Activated CD4-positive, alpha-beta memory T cell treated with anti-CD3 and anti-CD28 coated beads for 36 hours (primary cell): ENCODE data around the gene ATP2B2. TPM values are rescaled to one million over a fixed set of nuclear protein-coding genes. Genes with fewer than 3 reads are reported as not detected.
"Not testable (repeated sequence)": the region's sequence is repeated elsewhere in the genome, so short reads cannot be mapped to it uniquely, and the experiment has no call there.

Source experiments
- CTCF ChIA-PET: fragments of 350-600 bp; sonication (Branson Sonifier 250); formaldehyde crosslinking; loops from one replicate; lab custom pipeline; 2021; ENCODE audit warnings: antibody characterized with exemption, inconsistent platforms; lab: Charles Lee
- POLR2A ChIA-PET: fragments of 350-600 bp; sonication (Branson Sonifier 250); formaldehyde crosslinking; loops from one replicate; lab custom pipeline; 2021; ENCODE audit warnings: antibody characterized with exemption; lab: Charles Lee
- DNase-seq: peaks from one replicate; pipeline ENCODE4 v3.0.0-alpha.2; 2020
- H3K27ac Mint-ChIP-seq: one replicate; pipeline ENCODE4 v1.8.0; 2021; ENCODE audit warnings: mixed read lengths
- H3K27me3 Mint-ChIP-seq: one replicate; pipeline ENCODE4 v1.8.0; 2021; ENCODE audit warnings: mixed read lengths
- H3K36me3 Mint-ChIP-seq: one replicate; pipeline ENCODE4 v1.8.0; 2021; ENCODE audit warnings: mixed read lengths
- H3K4me1 Mint-ChIP-seq: one replicate; pipeline ENCODE4 v1.8.0; 2021; ENCODE audit warnings: low read depth, mixed read lengths
- H3K4me3 Mint-ChIP-seq: one replicate; pipeline ENCODE4 v1.8.0; 2021; ENCODE audit warnings: mild to moderate bottlenecking, mixed read lengths
- H3K9me3 Mint-ChIP-seq: one replicate; pipeline ENCODE4 v1.8.0; 2021; ENCODE audit warnings: mixed read lengths
- intact Hi-C: fragments of 100-400 bp; cut with micrococcal nuclease; formaldehyde crosslinking; loops from one replicate; pipeline ENCODE4 v1.15.1; 2023
- total RNA-seq, 2 experiments: library from RNA; stranded (reverse); gene quantifications; one replicate each; pipeline ENCODE4 v1.2.3, GENCODE V29; 2021

Gene ATP2B2
- total RNA-seq, 2 experiments from 2014 or later = 0.05 TPM; not detected in 1

DNA sequence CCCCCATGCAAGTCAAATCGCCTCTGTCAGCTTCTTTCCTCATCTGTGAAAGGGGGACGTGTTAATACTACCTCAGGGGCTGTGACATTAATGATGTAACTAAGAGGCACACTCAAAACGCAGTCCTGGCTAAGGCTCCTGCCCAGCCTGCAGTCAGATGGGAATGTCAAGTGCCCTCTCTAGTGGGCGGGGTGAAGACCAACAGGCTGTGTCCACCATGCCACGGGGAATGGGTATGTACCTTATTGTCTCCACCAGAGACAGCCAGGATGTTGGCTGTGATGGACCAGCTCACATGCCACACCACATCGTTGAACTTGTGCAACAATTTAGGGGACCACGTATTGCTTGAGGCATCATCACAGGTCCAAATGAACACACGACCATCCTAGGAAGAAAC, 201.6 kb downstream of the ATP2B2 start:
- ChIA-PET CTCF (interaction anchor here (0.9 to 1.0 kb wide), 2 partner anchors 9 to 17 kb away, joined by 3 read pairs; no protein-coding TSS in a partner anchor), POLR2A (no interaction called here)
- H3K36me3 Mint-ChIP-seq = peaks cover 56% of the 10 kb centered on the region
- peak overlapping the region; percentile 33 for H3K27ac Mint-ChIP-seq
- H3K9me3 Mint-ChIP-seq = no peaks in the 10 kb centered on the region
- intact Hi-C loops = no loop called here
- no peaks in the 10 kb centered on the region for H3K27me3 Mint-ChIP-seq
- H3K4me3 Mint-ChIP-seq = no peak overlapping the region
- DNase-seq = no peak
- H3K4me1 Mint-ChIP-seq = peaks cover 10% of the 10 kb centered on the region

GRCh38 chr3:10303105-10303504, 202.3 kb downstream of the ATP2B2 start:
- ChIA-PET CTCF (no interaction called here), POLR2A (no interaction called here)
- intact Hi-C loops = no loop called here
- DNase-seq = no peak
- Mint-ChIP-seq H3K4me3 (no peak overlapping the region), H3K36me3 (peaks cover 53% of the 10 kb centered on the region), H3K9me3 (no peaks in the 10 kb centered on the region), H3K27me3 (no peaks in the 10 kb centered on the region), H3K27ac (no peak overlapping the region), H3K4me1 (peaks cover 10% of the 10 kb centered on the region)

DNA sequence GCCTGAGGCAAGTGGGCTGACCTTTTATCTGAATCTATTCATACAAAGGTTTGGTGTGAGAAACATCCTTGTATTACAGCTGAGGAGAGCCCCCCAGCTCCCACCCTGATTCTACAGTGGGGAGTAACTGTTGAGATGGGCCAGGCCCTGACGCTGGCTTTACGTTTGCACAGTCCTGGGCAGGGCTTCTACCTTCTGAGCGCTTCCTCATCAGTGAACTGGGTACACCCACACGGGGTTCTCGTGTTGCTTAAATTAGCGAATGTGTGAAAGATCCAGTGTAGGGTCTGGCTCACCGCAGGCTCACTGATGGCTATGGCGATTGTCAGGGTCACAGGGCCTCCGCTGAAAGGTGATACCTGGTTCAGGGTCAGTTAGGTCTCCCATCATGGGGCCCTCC, 205.3 kb downstream of the ATP2B2 start:
- H3K27me3 Mint-ChIP-seq = no peaks in the 10 kb centered on the region
- H3K36me3 Mint-ChIP-seq = peaks cover 53% of the 10 kb centered on the region
- H3K27ac Mint-ChIP-seq = peak overlapping the region; percentile 77
- intact Hi-C loops = no loop called here
- H3K9me3 Mint-ChIP-seq = no peaks in the 10 kb centered on the region
- H3K4me3 Mint-ChIP-seq = no peak overlapping the region
- DNase-seq = no peak
- ChIA-PET POLR2A (no interaction called here), CTCF (interaction anchor here (0.6 to 1.0 kb wide), 2 partner anchors 10 to 13 kb away, joined by 3 read pairs; no protein-coding TSS in a partner anchor)
- H3K4me1 Mint-ChIP-seq = peaks cover 10% of the 10 kb centered on the region

- H3K36me3 Mint-ChIP-seq = peaks cover 50% of the 10 kb centered on the region
- DNase-seq = no peak
- H3K4me1 Mint-ChIP-seq = peaks cover 10% of the 10 kb centered on the region
- no peaks in the 10 kb centered on the region for H3K27me3 Mint-ChIP-seq
- CTCF ChIA-PET = interaction anchor here (0.6 to 1.0 kb wide), 2 partner anchors 10 to 13 kb away, joined by 3 read pairs; no protein-coding TSS in a partner anchor
- no peak overlapping the region for H3K4me3 Mint-ChIP-seq
- no peaks in the 10 kb centered on the region for H3K9me3 Mint-ChIP-seq
- H3K27ac Mint-ChIP-seq = peak overlapping the region; percentile 77
- POLR2A ChIA-PET = no interaction called here
- intact Hi-C loops = no loop called here
Measured at GRCh38 chr3:10299679-10300078, 205.7 kb downstream of the ATP2B2 start.

DNA sequence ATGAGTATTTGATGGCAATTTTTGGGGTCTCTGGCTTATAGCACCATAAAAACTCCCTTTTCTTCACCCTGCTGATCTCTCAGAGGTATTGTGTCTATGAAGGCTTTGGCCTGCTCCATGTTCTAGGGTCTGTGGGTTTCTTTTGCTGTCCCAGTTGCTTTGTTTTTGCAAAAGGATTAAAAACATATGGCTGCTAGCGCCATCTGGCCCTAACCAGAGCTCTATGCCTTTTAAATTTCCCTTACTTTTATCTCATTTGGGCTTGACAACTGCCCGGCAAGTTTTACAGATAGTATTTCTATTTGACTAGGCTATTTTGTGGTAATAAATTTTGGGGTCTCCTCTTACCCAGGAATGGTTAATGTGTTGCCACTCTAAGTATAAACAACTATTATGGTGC, 206.2 kb downstream of the ATP2B2 start:
- Mint-ChIP-seq H3K4me3 (no peak overlapping the region), H3K9me3 (no peaks in the 10 kb centered on the region), H3K4me1 (peaks cover 10% of the 10 kb centered on the region), H3K27me3 (no peaks in the 10 kb centered on the region), H3K36me3 (peaks cover 48% of the 10 kb centered on the region), H3K27ac (peak overlapping the region; percentile 77)
- intact Hi-C loops = no loop called here
- POLR2A ChIA-PET = no interaction called here
- no peak for DNase-seq
- CTCF ChIA-PET = interaction anchor here (0.6 to 1.0 kb wide), 2 partner anchors 9 to 12 kb away, joined by 3 read pairs; no protein-coding TSS in a partner anchor

- DNase-seq, H3K4me3 Mint-ChIP-seq, intact Hi-C loops, H3K9me3 Mint-ChIP-seq, CTCF ChIA-PET, H3K27ac Mint-ChIP-seq, POLR2A ChIA-PET, H3K27me3 Mint-ChIP-seq: not testable (repeated sequence)
- Mint-ChIP-seq H3K36me3 (peaks cover 40% of the 10 kb centered on the region), H3K4me1 (peaks cover 10% of the 10 kb centered on the region)
Measured at GRCh38 chr3:10298064-10298463, 207.3 kb downstream of the ATP2B2 start.

DNA sequence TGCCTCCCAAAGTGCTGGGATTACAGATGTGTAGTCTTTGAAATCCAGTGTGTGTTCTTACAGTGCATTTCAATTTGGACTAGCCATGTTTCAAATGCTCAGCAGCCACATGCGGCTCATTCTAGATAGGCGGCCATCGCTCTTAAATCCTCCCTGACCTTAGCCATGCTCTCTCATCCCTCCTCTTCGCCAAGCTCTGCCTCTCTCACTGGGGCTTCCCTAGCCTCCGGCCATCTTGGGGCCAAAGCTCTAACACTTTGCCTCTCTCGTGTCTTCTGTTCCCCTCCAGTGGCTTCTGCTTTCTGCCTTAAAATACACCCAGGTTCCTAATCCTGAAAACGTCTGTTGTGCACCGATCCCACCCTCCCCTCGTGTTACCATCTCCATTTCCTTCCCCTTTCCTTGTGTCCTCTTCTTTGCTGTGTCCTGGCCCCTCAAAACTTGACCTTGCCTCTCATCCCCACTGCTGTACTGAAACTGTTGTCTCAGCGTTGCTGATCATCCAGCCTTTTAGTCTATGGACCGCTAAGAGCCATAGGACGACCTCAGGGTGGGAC, 211.3 kb downstream of the ATP2B2 start:
- Mint-ChIP-seq H3K4me1 (peaks cover 3% of the 10 kb centered on the region), H3K36me3 (peaks cover 17% of the 10 kb centered on the region), H3K27ac (no peak overlapping the region), H3K27me3 (no peaks in the 10 kb centered on the region), H3K4me3 (no peak overlapping the region), H3K9me3 (no peaks in the 10 kb centered on the region)
- DNase-seq = no peak
- intact Hi-C loops = no loop called here
- CTCF ChIA-PET = no interaction called here
- POLR2A ChIA-PET = no interaction called here

GRCh38 chr3:10292505-10293419, 212.6 kb downstream of the ATP2B2 start, which contains the start of gene GHRL:
Gene GHRL (minus strand): TSS chr3:10292947. CDS start chr3:10290180, 2,767 bp downstream.
- Mint-ChIP-seq H3K27me3 (no peaks in the 10 kb centered on the region), H3K36me3 (peaks cover 21% of the 10 kb centered on the region), H3K27ac (peak within 1 kb of the TSS; percentile 28), H3K4me1 (no peaks in the 10 kb centered on the region), H3K4me3 (no peak within 1 kb of the TSS), H3K9me3 (no peaks in the 10 kb centered on the region)
- CTCF ChIA-PET = interaction anchor here (1.3 kb wide), 1 partner anchor 12 kb away, joined by 5 read pairs; no protein-coding TSS in a partner anchor
- intact Hi-C loops = no loop called here
- POLR2A ChIA-PET = no interaction called here
- DNase-seq = no peak

GRCh38 chr3:10291641-10292040, 213.7 kb downstream of the ATP2B2 start:
- Mint-ChIP-seq H3K27me3 (no peaks in the 10 kb centered on the region), H3K36me3 (peaks cover 23% of the 10 kb centered on the region), H3K4me1 (peaks cover 3% of the 10 kb centered on the region), H3K27ac (peak overlapping the region; percentile 28), H3K4me3 (no peak overlapping the region), H3K9me3 (no peaks in the 10 kb centered on the region)
- ChIA-PET CTCF (no interaction called here), POLR2A (no interaction called here)
- no peak for DNase-seq
- intact Hi-C loops = no loop called here

DNA sequence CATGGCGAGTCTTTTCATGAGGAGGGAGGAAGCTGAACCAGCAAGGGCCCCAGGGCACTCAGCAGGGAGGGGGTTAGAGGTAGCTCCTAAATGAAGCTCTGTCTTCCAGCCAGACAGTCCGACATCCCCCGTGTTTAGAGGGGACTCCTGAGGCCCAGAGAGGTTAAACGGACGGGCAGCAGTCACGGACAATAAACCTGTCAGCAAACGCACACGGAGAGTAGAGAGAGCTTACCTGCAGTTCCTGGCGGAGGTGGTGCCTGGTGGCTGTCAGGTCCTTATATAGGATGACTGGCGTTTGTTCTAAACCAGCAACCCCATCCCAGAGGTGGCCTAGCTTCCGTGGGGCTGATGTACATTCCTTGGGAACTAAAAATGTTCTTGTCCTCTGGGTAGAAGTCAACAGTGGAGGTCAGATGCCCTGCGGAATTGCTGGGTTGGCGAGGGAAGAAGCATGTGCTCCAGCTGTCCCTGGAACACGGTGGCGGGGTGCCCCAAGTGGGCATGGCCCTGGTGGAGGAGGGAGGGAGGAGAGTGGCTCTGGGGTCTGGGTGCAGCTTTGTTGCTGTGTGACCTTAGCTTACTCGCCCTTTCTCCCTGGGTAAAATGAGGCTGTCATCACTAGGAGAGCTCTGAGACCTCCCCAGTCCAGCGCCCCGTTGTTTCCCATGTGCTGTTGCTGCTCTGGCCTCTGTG, 214.8 kb downstream of the ATP2B2 start:
- Mint-ChIP-seq H3K36me3 (peaks cover 19% of the 10 kb centered on the region), H3K9me3 (no peaks in the 10 kb centered on the region), H3K4me1 (peaks cover 12% of the 10 kb centered on the region), H3K27me3 (no peaks in the 10 kb centered on the region), H3K27ac (no peak overlapping the region), H3K4me3 (no peak overlapping the region)
- POLR2A ChIA-PET = no interaction called here
- intact Hi-C loops = no loop called here
- CTCF ChIA-PET = interaction anchor here (0.6 kb wide), 1 partner anchor 9 kb away, joined by 3 read pairs; no protein-coding TSS in a partner anchor
- DNase-seq = no peak

DNA sequence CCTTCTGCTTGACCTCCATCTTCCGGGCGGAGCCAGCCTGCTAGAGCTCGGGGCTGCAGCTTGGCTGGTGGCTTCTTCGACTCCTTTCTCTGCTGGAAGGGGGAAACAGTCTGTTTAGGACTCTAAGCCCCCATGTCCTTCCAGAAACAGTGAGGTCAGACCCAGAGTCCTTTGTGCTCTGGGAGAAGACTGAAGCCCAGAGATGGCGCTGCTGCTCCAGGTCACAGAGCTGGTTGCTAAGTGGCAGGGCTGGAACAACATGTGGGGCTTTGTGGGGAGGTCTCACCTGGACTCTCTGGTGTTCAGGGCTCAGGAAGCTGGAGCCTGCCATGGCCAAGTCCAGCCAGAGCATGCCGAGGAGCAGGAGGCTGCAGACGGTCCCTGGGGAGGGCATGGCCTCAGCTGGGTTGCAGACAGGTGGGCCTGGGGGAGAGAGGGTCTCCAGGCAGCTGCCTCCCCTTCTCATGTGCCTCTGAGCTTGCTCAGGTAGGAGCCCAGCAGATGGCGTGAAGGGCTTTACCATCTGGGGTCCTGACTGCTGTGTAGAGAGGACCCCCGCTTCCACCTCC, 215.5 kb downstream of the ATP2B2 start:
- DNase-seq = no peak
- intact Hi-C loops = no loop called here
- ChIA-PET POLR2A (no interaction called here), CTCF (interaction anchor here (0.6 kb wide), 1 partner anchor 10 kb away, joined by 3 read pairs; no protein-coding TSS in a partner anchor)
- Mint-ChIP-seq H3K9me3 (no peaks in the 10 kb centered on the region), H3K4me3 (no peak overlapping the region), H3K27ac (no peak overlapping the region), H3K36me3 (peaks cover 16% of the 10 kb centered on the region), H3K4me1 (peaks cover 19% of the 10 kb centered on the region), H3K27me3 (no peaks in the 10 kb centered on the region)
